ENCODE results near the gene DNAJC7.

DNAJC7 gene

DNA sequence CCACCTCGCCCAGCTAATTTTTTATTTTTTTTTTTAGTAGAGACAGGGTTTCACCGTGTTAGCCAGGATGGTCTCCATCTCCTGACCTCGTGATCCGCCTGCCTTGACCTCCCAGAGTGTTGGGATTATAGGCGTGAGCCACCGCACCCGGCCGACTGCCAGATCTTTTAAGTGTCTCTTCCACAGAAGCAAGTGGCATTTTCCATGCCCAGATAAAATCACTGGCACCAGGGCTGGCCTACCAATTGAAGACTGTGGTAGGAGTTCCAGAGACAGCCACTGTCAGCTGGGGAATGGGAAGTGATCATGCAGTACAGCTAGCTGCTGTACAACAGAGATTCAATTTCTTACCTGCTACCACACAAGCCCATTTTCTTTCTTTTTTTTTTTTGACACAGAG is 32.8 kb downstream of the DNAJC7 start:
- H3K18ac ChIP-seq (ENCODE audit: low read length), result no peak overlapping the region
- no peak overlapping the region for H3K4ac ChIP-seq (ENCODE audit: low read depth, low read length)
- H2BK120ac ChIP-seq (ENCODE audit: insufficient read depth, low read length, poor library complexity), result no peak overlapping the region
- no peak overlapping the region for H4K12ac ChIP-seq (ENCODE audit: low read depth, low read length)
- H4K8ac ChIP-seq (ENCODE audit: low read depth, low read length), result no peak overlapping the region
- DNase-seq, result no peak
- H3K27ac ChIP-seq (ENCODE audit: low read depth, low read length), result no peak overlapping the region
- no peak overlapping the region for H3K9ac ChIP-seq (ENCODE audit: low read length)
- H3K4me2 ChIP-seq (ENCODE audit: low read length), result no peak overlapping the region
- H3K79me1 ChIP-seq (ENCODE audit: low read length), result no peaks in the 10 kb centered on the region
- peaks cover 46 to 70% of the 10 kb centered on the region in 2 experiments for H3K36me3 ChIP-seq (ENCODE audit: control insufficient read depth in 1 of 2, insufficient read depth in 2 of 2, low read length in 2 of 2)
- no peak overlapping the region for H2BK5ac ChIP-seq (ENCODE audit: low read depth, low read length, poor library complexity)
- WGBS (ENCODE audit: extremely low coverage, insufficient coverage, insufficient read length), result no CpG with 5 or more reads among the region's 8 CpGs
- no peak overlapping the region for H4K91ac ChIP-seq (ENCODE audit: low read depth, low read length)
- H2AK5ac ChIP-seq (ENCODE audit: low read length), result no peak overlapping the region
- no peak overlapping the region for H2AFZ ChIP-seq (ENCODE audit: insufficient read depth, low read length, poor library complexity)
- no peaks in the 10 kb centered on the region for H3K9me3 ChIP-seq (ENCODE audit: insufficient read depth, low read depth, low read length)
- H3K27me3 ChIP-seq (ENCODE audit: insufficient read depth, low read length), result no peaks in the 10 kb centered on the region
- no peaks in the 10 kb centered on the region for H3K4me1 ChIP-seq (ENCODE audit: control insufficient read depth in 1 of 2, insufficient read depth in 2 of 2, low read length in 2 of 2)
- H3K23ac ChIP-seq (ENCODE audit: low read length), result no peak overlapping the region
- no peak overlapping the region for H3K4me3 ChIP-seq (ENCODE audit: low read depth, low read length)
- H3K79me2 ChIP-seq (ENCODE audit: control insufficient read depth, insufficient read depth, low read length, poor library complexity), result no peaks in the 10 kb centered on the region
- no peak overlapping the region for H2BK12ac ChIP-seq (ENCODE audit: low read length)
- H3K14ac ChIP-seq (ENCODE audit: low read length), result no peak overlapping the region

GRCh38 chr17:41982026-41982760 is 35.0 kb downstream of the DNAJC7 start:
- Histone ChIP-seq H3K27me3 (ENCODE audit: insufficient read depth, low read length) (no peaks in the 10 kb centered on the region), H3K14ac (ENCODE audit: low read length) (no peak overlapping the region), H3K4ac (ENCODE audit: low read depth, low read length) (no peak overlapping the region), H3K18ac (ENCODE audit: low read length) (no peak overlapping the region), H3K79me1 (ENCODE audit: low read length) (no peaks in the 10 kb centered on the region), H4K12ac (ENCODE audit: low read depth, low read length) (no peak overlapping the region), H4K91ac (ENCODE audit: low read depth, low read length) (no peak overlapping the region), H3K4me2 (ENCODE audit: low read length) (no peak overlapping the region), H3K23ac (ENCODE audit: low read length) (no peak overlapping the region), H2BK12ac (ENCODE audit: low read length) (no peak overlapping the region), H3K36me3 (ENCODE audit: control insufficient read depth in 1 of 2, insufficient read depth in 2 of 2, low read length in 2 of 2) (peaks cover 50 to 65% of the 10 kb centered on the region in 2 experiments), H3K4me1 (ENCODE audit: control insufficient read depth in 1 of 2, insufficient read depth in 2 of 2, low read length in 2 of 2) (peaks cover 0 to 4% of the 10 kb centered on the region in 2 experiments), H3K27ac (ENCODE audit: low read depth, low read length) (no peak overlapping the region), H3K4me3 (ENCODE audit: low read depth, low read length) (no peak overlapping the region), H2AFZ (ENCODE audit: insufficient read depth, low read length, poor library complexity) (no peak overlapping the region), H3K79me2 (ENCODE audit: control insufficient read depth, insufficient read depth, low read length, poor library complexity) (no peaks in the 10 kb centered on the region), H3K9ac (ENCODE audit: low read length) (no peak overlapping the region), H2BK120ac (ENCODE audit: insufficient read depth, low read length, poor library complexity) (no peak overlapping the region), H3K9me3 (ENCODE audit: insufficient read depth, low read depth, low read length) (no peaks in the 10 kb centered on the region), H2BK5ac (ENCODE audit: low read depth, low read length, poor library complexity) (no peak overlapping the region), H4K8ac (ENCODE audit: low read depth, low read length) (no peak overlapping the region), H2AK5ac (ENCODE audit: low read length) (no peak overlapping the region)
- DNase-seq, result no peak
- WGBS (ENCODE audit: extremely low coverage, insufficient coverage, insufficient read length), result no CpG with 5 or more reads among the region's 14 CpGs

DNA sequence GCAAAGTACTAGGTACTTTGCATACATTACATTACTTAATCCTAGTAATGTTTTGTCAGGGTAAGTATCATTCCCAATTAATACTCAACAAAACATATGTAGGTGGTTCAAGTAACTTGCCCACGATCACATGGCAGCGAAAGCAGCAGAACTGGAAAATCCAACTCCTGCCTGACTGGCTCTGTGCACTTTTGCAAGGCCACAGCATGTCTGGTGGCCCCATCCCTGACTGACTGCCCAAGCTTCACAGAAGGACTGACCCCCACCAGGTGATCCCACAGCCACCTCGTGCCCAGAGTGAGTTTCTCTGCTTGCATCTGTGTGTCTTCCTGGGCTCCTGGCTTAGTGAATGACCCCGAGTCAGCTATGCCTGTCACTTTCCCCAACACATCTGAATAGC is 39.2 kb downstream of the DNAJC7 start:
- H3K36me3 ChIP-seq (ENCODE audit: control insufficient read depth in 1 of 2, insufficient read depth in 2 of 2, low read length in 2 of 2), result peaks cover 72 to 81% of the 10 kb centered on the region in 2 experiments
- H3K9me3 ChIP-seq (ENCODE audit: insufficient read depth, low read depth, low read length), result no peaks in the 10 kb centered on the region
- H2BK12ac ChIP-seq (ENCODE audit: low read length), result no peak overlapping the region
- H3K79me1 ChIP-seq (ENCODE audit: low read length), result no peaks in the 10 kb centered on the region
- H3K18ac ChIP-seq (ENCODE audit: low read length), result no peak overlapping the region
- no peak overlapping the region for H3K14ac ChIP-seq (ENCODE audit: low read length)
- no peak overlapping the region for H3K4ac ChIP-seq (ENCODE audit: low read depth, low read length)
- H4K12ac ChIP-seq (ENCODE audit: low read depth, low read length), result no peak overlapping the region
- H4K91ac ChIP-seq (ENCODE audit: low read depth, low read length), result no peak overlapping the region
- H3K27me3 ChIP-seq (ENCODE audit: insufficient read depth, low read length), result no peaks in the 10 kb centered on the region
- H3K27ac ChIP-seq (ENCODE audit: low read depth, low read length), result no peak overlapping the region
- no peak overlapping the region for H3K4me3 ChIP-seq (ENCODE audit: low read depth, low read length)
- no peak overlapping the region for H2BK5ac ChIP-seq (ENCODE audit: low read depth, low read length, poor library complexity)
- no peak overlapping the region for H2BK120ac ChIP-seq (ENCODE audit: insufficient read depth, low read length, poor library complexity)
- WGBS (ENCODE audit: extremely low coverage, insufficient coverage, insufficient read length), result no CpG with 5 or more reads among the region's 4 CpGs
- no peaks in the 10 kb centered on the region for H3K79me2 ChIP-seq (ENCODE audit: control insufficient read depth, insufficient read depth, low read length, poor library complexity)
- DNase-seq, result peak in 1 of 2 donors; percentile 26
- no peak overlapping the region for H3K9ac ChIP-seq (ENCODE audit: low read length)
- H4K8ac ChIP-seq (ENCODE audit: low read depth, low read length), result no peak overlapping the region
- H3K4me1 ChIP-seq (ENCODE audit: control insufficient read depth in 1 of 2, insufficient read depth in 2 of 2, low read length in 2 of 2), result peaks cover 0 to 4% of the 10 kb centered on the region in 2 experiments
- no peak overlapping the region for H3K4me2 ChIP-seq (ENCODE audit: low read length)
- no peak overlapping the region for H3K23ac ChIP-seq (ENCODE audit: low read length)
- no peak overlapping the region for H2AK5ac ChIP-seq (ENCODE audit: low read length)
- H2AFZ ChIP-seq (ENCODE audit: insufficient read depth, low read length, poor library complexity), result no peak overlapping the region

DNA sequence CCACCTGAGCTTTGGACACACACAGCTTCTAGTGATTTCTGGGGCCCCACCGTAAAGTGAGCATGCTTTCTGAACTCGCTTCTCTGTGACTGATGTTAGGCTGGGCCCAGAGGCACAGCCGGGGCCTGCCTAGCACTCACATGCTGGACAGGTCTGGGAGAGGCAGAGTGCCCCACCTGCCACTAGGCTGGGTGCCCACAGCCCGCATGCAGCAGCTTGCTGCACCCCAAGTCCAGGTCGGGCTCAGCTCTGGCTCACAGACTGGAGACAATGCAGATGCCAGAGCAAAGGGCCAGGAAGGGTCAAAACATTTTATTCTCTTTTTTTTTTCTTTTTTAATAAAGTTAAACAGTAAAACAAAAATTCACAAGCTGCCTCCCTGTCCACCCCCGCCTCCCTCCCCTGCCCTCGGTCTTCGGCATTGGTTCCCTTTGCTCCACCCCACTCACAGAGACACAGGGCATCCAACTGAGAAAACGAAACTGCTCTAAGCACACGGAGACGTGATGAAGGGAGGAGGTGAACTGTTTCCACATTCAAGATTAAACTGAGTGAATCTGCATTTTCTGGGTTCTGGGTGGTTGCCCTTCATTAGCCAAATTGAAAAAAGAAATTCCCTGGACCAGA is 41.0 kb downstream of the DNAJC7 start:
- Histone ChIP-seq H3K4me1 (ENCODE audit: control insufficient read depth in 1 of 2, insufficient read depth in 2 of 2, low read length in 2 of 2) (peaks cover 0 to 4% of the 10 kb centered on the region in 2 experiments), H4K91ac (ENCODE audit: low read depth, low read length) (no peak overlapping the region), H2BK5ac (ENCODE audit: low read depth, low read length, poor library complexity) (no peak overlapping the region), H2BK12ac (ENCODE audit: low read length) (no peak overlapping the region), H3K9me3 (ENCODE audit: insufficient read depth, low read depth, low read length) (no peaks in the 10 kb centered on the region), H2AK5ac (ENCODE audit: low read length) (no peak overlapping the region), H3K4ac (ENCODE audit: low read depth, low read length) (no peak overlapping the region), H4K12ac (ENCODE audit: low read depth, low read length) (no peak overlapping the region), H3K27ac (ENCODE audit: low read depth, low read length) (no peak overlapping the region), H3K36me3 (ENCODE audit: control insufficient read depth in 1 of 2, insufficient read depth in 2 of 2, low read length in 2 of 2) (peaks cover 71 to 80% of the 10 kb centered on the region in 2 experiments), H3K4me3 (ENCODE audit: low read depth, low read length) (no peak overlapping the region), H3K4me2 (ENCODE audit: low read length) (no peak overlapping the region), H3K23ac (ENCODE audit: low read length) (no peak overlapping the region), H4K8ac (ENCODE audit: low read depth, low read length) (no peak overlapping the region), H3K18ac (ENCODE audit: low read length) (no peak overlapping the region), H3K9ac (ENCODE audit: low read length) (no peak overlapping the region), H3K27me3 (ENCODE audit: insufficient read depth, low read length) (no peaks in the 10 kb centered on the region), H3K79me1 (ENCODE audit: low read length) (no peaks in the 10 kb centered on the region), H3K79me2 (ENCODE audit: control insufficient read depth, insufficient read depth, low read length, poor library complexity) (no peaks in the 10 kb centered on the region), H2AFZ (ENCODE audit: insufficient read depth, low read length, poor library complexity) (no peak overlapping the region), H2BK120ac (ENCODE audit: insufficient read depth, low read length, poor library complexity) (no peak overlapping the region), H3K14ac (ENCODE audit: low read length) (no peak overlapping the region)
- WGBS (ENCODE audit: extremely low coverage, insufficient coverage, insufficient read length), result no CpG with 5 or more reads among the region's 11 CpGs
- DNase-seq, result no peak

Data from trophoblast cell (in vitro differentiated cells and primary cell).